Mucosa of rectum (tissue), 2 donors: ENCODE measurements around the gene LRRK2.
"Not testable (repeated sequence)": the region's sequence is repeated elsewhere in the genome, so short reads cannot be mapped to it uniquely, and the experiment has no call there.

Experiments
- H3K27ac ChIP-seq, 2 donors: one replicate each; pipeline ENCODE4 v1.7.0; 2013; ENCODE audit warnings: inconsistent platforms in 2 of 2, low read depth in 2 of 2, low read length in 2 of 2
- H3K27me3 ChIP-seq, 2 donors: one replicate each; pipeline ENCODE4 v1.7.0; 2013; ENCODE audit warnings: low read length in 2 of 2; ENCODE audit not compliant: control insufficient read depth in 2 of 2, insufficient read depth in 2 of 2
- H3K36me3 ChIP-seq, 2 donors: one replicate each; pipeline ENCODE4 v1.7.0; 2013; ENCODE audit warnings: low read length in 2 of 2; ENCODE audit not compliant: control insufficient read depth in 2 of 2, insufficient read depth in 2 of 2
- H3K4me1 ChIP-seq, 2 donors: one replicate each; pipeline ENCODE4 v1.7.0; 2013; ENCODE audit warnings: low read length in 2 of 2, mild to moderate bottlenecking in 1 of 2; ENCODE audit not compliant: control insufficient read depth in 2 of 2, insufficient read depth in 2 of 2
- H3K4me3 ChIP-seq, 2 donors: one replicate each; pipeline ENCODE4 v1.7.0; 2013; ENCODE audit warnings: low read length in 2 of 2
- H3K9ac ChIP-seq, 2 donors: one replicate each; pipeline ENCODE4 v1.7.0; 2013; ENCODE audit warnings: low read length in 2 of 2, low read depth in 1 of 2, mild to moderate bottlenecking in 1 of 2
- H3K9me3 ChIP-seq, 2 donors: one replicate each; pipeline ENCODE4 v1.7.0; 2013; ENCODE audit warnings: low read length in 2 of 2; ENCODE audit not compliant: control insufficient read depth in 2 of 2
- donor health status: healthy.
- donor health status: Normal muscosa, but diverticular disease.

The LRRK2 gene

GRCh38 chr12:40211186-40211585, 13.6 kb upstream of the LRRK2 start:
- H3K27ac ChIP-seq, H3K4me3 ChIP-seq, H3K27me3 ChIP-seq, H3K9ac ChIP-seq, H3K4me1 ChIP-seq, H3K9me3 ChIP-seq, H3K36me3 ChIP-seq: not testable (repeated sequence)

GRCh38 chr12:40212566-40212965, 12.2 kb upstream of the LRRK2 start:
- H3K4me3 ChIP-seq = no peak overlapping the region
- H3K27ac ChIP-seq = no peak overlapping the region
- no peaks in the 10 kb centered on the region for H3K36me3 ChIP-seq
- peaks cover 0 to 2% of the 10 kb centered on the region in 2 donors for H3K4me1 ChIP-seq
- no peaks in the 10 kb centered on the region for H3K9me3 ChIP-seq
- no peaks in the 10 kb centered on the region for H3K27me3 ChIP-seq
- no peak overlapping the region for H3K9ac ChIP-seq

- Histone ChIP-seq H3K4me1 (no peaks in the 10 kb centered on the region), H3K4me3 (no peak overlapping the region), H3K36me3 (no peaks in the 10 kb centered on the region), H3K27ac (no peak overlapping the region), H3K27me3 (no peaks in the 10 kb centered on the region), H3K9ac (no peak overlapping the region), H3K9me3 (no peaks in the 10 kb centered on the region)
Observed at GRCh38 chr12:40215982-40216381, 8.8 kb upstream of the LRRK2 start.

- H3K9ac ChIP-seq = no peak overlapping the region
- no peaks in the 10 kb centered on the region for H3K27me3 ChIP-seq
- no peak overlapping the region for H3K27ac ChIP-seq
- H3K4me1 ChIP-seq = no peaks in the 10 kb centered on the region
- H3K4me3 ChIP-seq = no peak overlapping the region
- no peaks in the 10 kb centered on the region for H3K36me3 ChIP-seq
- H3K9me3 ChIP-seq = no peaks in the 10 kb centered on the region
Observed at GRCh38 chr12:40216516-40217288, 8.1 kb upstream of the LRRK2 start.

- no peak overlapping the region for H3K27ac ChIP-seq
- no peaks in the 10 kb centered on the region for H3K9me3 ChIP-seq
- H3K4me1 ChIP-seq = no peaks in the 10 kb centered on the region
- no peak overlapping the region for H3K4me3 ChIP-seq
- H3K27me3 ChIP-seq = no peaks in the 10 kb centered on the region
- no peaks in the 10 kb centered on the region for H3K36me3 ChIP-seq
- H3K9ac ChIP-seq = no peak overlapping the region
Observed at GRCh38 chr12:40219760-40220159, 5.0 kb upstream of the LRRK2 start.

- no peak overlapping the region for H3K4me3 ChIP-seq
- H3K9ac ChIP-seq = no peak overlapping the region
- H3K27ac ChIP-seq = no peak overlapping the region
Observed at GRCh38 chr12:40222247-40222646, 2.5 kb upstream of the LRRK2 start.

GRCh38 chr12:40223646-40224045, 1.2 kb upstream of the LRRK2 start:
- no peaks in the 10 kb centered on the region for H3K36me3 ChIP-seq
- H3K9ac ChIP-seq = no peak overlapping the region
- H3K9me3 ChIP-seq = no peaks in the 10 kb centered on the region
- no peaks in the 10 kb centered on the region for H3K27me3 ChIP-seq
- H3K4me3 ChIP-seq = peak overlapping the region; percentile 10 to 75
- no peaks in the 10 kb centered on the region for H3K4me1 ChIP-seq
- H3K27ac ChIP-seq = peak overlapping the region; percentile 87 to 88

More at GRCh38 chr12:40222247-40222646, 2.5 kb upstream of the LRRK2 start:
- Histone ChIP-seq H3K36me3 (no peaks in the 10 kb centered on the region), H3K9me3 (no peaks in the 10 kb centered on the region), H3K4me1 (no peaks in the 10 kb centered on the region), H3K27me3 (no peaks in the 10 kb centered on the region)

GRCh38 chr12:40225337-40225983, 663 bp downstream of the LRRK2 start:
- Histone ChIP-seq H3K4me1 (peaks cover 0 to 2% of the 10 kb centered on the region in 2 donors), H3K4me3 (peak overlapping the region; percentile 66 to 75), H3K9ac (peak overlapping the region; percentile 42 to 75), H3K27me3 (no peaks in the 10 kb centered on the region), H3K36me3 (no peaks in the 10 kb centered on the region), H3K27ac (peak overlapping the region; percentile 87 to 88), H3K9me3 (no peaks in the 10 kb centered on the region)

- Histone ChIP-seq H3K4me3 (peak overlapping the region; percentile 66 to 75), H3K36me3 (no peaks in the 10 kb centered on the region), H3K27me3 (no peaks in the 10 kb centered on the region), H3K9me3 (no peaks in the 10 kb centered on the region), H3K9ac (no peak overlapping the region), H3K27ac (peak overlapping the region; percentile 87 to 88), H3K4me1 (peaks cover 0 to 2% of the 10 kb centered on the region in 2 donors)
Observed at GRCh38 chr12:40225984-40226602, 1.3 kb downstream of the LRRK2 start.

- H3K9ac ChIP-seq = no peak overlapping the region
- no peaks in the 10 kb centered on the region for H3K27me3 ChIP-seq
- H3K9me3 ChIP-seq = no peaks in the 10 kb centered on the region
- H3K4me3 ChIP-seq = peak overlapping the region; percentile 25 to 75
- peaks cover 0 to 2% of the 10 kb centered on the region in 2 donors for H3K4me1 ChIP-seq
- H3K36me3 ChIP-seq = no peaks in the 10 kb centered on the region
- H3K27ac ChIP-seq = peak overlapping the region in 1 of 2 donors; percentile 10
Observed at GRCh38 chr12:40226705-40227104, 1.9 kb downstream of the LRRK2 start.
